Fibroblast of villous mesenchyme (primary cell): ENCODE results near the gene CCDC188. TPM values are rescaled to one million over a fixed set of nuclear protein-coding genes. Genes with fewer than 3 reads are reported as not detected.
A peak's percentile ranks its signal among the peaks of the same experiment; 100 is the strongest.

Experiments
- DNase-seq: peaks from one replicate; pipeline ENCODE4 v3.0.0-alpha.2; 2010; ENCODE audit warnings: low read depth
- H3K4me3 ChIP-seq: 2 replicates; pipeline ENCODE4 v1.5.1; 2011; ENCODE audit warnings: low read depth, mild to moderate bottlenecking, low read length
- CTCF ChIP-seq: IDR thresholded peaks from 2 replicates; pipeline ENCODE4 v1.5.1; 2012; ENCODE audit warnings: low read depth, mild to moderate bottlenecking, low read length; ENCODE audit not compliant: insufficient read depth
- total RNA-seq: library from RNA; depleted of rRNA; stranded (reverse); fragments of >200 nt; gene quantifications from 2 replicates; pipeline ENCODE4 v1.2.3, GENCODE V29; 2012

Gene CCDC188
- total RNA-seq, 1 donor = 0.43 TPM

GRCh38 chr22:20141186-20142077 is 9.4 kb downstream of the CCDC188 start:
- TF ChIP-seq CTCF = no peak
- no peak overlapping the region for H3K4me3 ChIP-seq
- peak; percentile 17 for DNase-seq

GRCh38 chr22:20140521-20140964 is 10.3 kb downstream of the CCDC188 start:
- no peak for TF ChIP-seq CTCF
- DNase-seq = no peak

GRCh38 chr22:20140107-20140445 is 10.8 kb downstream of the CCDC188 start:
- H3K4me3 ChIP-seq = no peak overlapping the region
- TF ChIP-seq CTCF = no peak
- DNase-seq = no peak

More at GRCh38 chr22:20140521-20140964, 10.3 kb downstream of the CCDC188 start:
- no peak overlapping the region for H3K4me3 ChIP-seq

- no peak overlapping the region for H3K4me3 ChIP-seq
- DNase-seq = no peak
- TF ChIP-seq CTCF = no peak
These were observed 11.3 kb downstream of the CCDC188 start for GRCh38 chr22:20139391-20140106.

GRCh38 chr22:20138868-20139267 is 12.0 kb downstream of the CCDC188 start:
- no peak for TF ChIP-seq CTCF
- no peak for DNase-seq
- no peak overlapping the region for H3K4me3 ChIP-seq

- H3K4me3 ChIP-seq = no peak overlapping the region
- no peak for DNase-seq
- no peak for TF ChIP-seq CTCF
These were observed 12.5 kb downstream of the CCDC188 start for GRCh38 chr22:20138417-20138738.
